Thyroid gland (tissue), 4 donors: ENCODE data around the gene IQCE.

Source experiments
- POLR2A ChIP-seq, 2 donors: fragments of 450-650 bp; IDR thresholded peaks; one replicate each; pipeline ENCODE4 v1.6.1; 2017; ENCODE audit warnings: antibody characterized with exemption in 2 of 2, mild to moderate bottlenecking in 2 of 2, moderate library complexity in 1 of 2
- TF ChIP-seq, protein P1 (sequence below), 6 experiments: fragments of 200-600 bp in 3 of 6; fragments of 450-650 bp in 3 of 6; sonication (generic) in 3 of 6; IDR thresholded peaks; one replicate each; pipeline ENCODE4 v1.5.1; 2016 to 2019; ENCODE audit warnings: antibody characterized with exemption in 6 of 6, mild to moderate bottlenecking in 2 of 6, inconsistent platforms in 1 of 6, moderate library complexity in 1 of 6

DNA sequence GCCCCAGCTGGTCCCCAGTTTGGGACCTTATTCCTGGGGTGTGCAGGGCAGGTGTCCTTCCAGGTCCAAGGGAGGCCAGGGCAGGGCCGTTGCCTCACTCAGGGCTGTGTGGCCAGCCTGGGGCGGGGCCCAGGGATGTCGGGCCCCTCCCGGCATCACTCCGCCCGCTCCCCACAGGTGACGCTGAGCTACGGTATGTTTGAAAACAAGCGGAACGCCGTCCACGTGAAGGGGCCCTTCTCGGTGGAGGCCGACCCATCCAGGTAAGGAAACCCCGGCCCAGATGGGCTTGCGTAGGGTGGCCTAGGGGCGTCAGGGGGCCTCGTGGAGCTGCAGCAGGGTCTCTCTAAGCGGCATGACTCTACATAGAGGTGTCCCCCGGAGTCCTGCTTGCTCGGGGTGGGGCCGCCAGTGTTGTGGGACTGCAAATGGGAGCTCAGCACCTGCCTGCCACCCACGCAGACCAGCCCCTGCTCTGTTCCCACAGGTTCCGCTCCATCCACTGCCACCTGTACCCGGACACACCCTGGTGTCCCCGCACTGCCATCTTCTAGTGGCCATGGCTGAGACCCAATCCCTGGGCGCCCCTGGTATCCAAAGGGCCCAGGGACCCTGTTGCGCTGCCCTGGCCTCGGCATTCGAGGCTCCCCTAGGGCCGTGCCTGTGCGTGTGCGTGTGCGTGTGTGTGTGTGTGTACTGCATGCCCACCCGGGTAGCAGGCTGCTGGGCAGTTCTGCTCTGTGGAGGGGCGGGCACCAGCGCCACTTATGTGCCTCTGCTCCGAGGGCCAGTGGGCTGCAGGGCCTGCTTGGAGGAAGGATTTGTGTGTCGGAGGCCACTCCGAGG lies 31.9 kb upstream of the IQCE start:
- TF ChIP-seq, protein P1, sequence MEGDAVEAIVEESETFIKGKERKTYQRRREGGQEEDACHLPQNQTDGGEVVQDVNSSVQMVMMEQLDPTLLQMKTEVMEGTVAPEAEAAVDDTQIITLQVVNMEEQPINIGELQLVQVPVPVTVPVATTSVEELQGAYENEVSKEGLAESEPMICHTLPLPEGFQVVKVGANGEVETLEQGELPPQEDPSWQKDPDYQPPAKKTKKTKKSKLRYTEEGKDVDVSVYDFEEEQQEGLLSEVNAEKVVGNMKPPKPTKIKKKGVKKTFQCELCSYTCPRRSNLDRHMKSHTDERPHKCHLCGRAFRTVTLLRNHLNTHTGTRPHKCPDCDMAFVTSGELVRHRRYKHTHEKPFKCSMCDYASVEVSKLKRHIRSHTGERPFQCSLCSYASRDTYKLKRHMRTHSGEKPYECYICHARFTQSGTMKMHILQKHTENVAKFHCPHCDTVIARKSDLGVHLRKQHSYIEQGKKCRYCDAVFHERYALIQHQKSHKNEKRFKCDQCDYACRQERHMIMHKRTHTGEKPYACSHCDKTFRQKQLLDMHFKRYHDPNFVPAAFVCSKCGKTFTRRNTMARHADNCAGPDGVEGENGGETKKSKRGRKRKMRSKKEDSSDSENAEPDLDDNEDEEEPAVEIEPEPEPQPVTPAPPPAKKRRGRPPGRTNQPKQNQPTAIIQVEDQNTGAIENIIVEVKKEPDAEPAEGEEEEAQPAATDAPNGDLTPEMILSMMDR (IDR thresholded peaks at IDR 0.05) = no peak
- no peak for TF ChIP-seq POLR2A (IDR thresholded peaks at IDR 0.05)
